Gastrocnemius medialis (tissue), 4 donors: ENCODE data around the gene YIPF1.
"Not testable (repeated sequence)": the region's sequence is repeated elsewhere in the genome, so short reads cannot be mapped to it uniquely, and the experiment has no call there.

Experiments
- CTCF ChIP-seq, 5 experiments: fragments of 450-650 bp in 3 of 5; fragments of 200-600 bp in 2 of 5; sonication (generic) in 2 of 5; IDR thresholded peaks in 4 of 5; conservative IDR thresholded peaks in 1 of 5; 1 replicate in 4 of 5; 2 replicates in 1 of 5; pipeline ENCODE4 v1.5.1; 2016 to 2019; ENCODE audit warnings: antibody characterized with exemption in 5 of 5, mild to moderate bottlenecking in 3 of 5, moderate library complexity in 3 of 5
- POLR2A ChIP-seq, 2 donors: fragments of 450-650 bp; IDR thresholded peaks; one replicate each; pipeline ENCODE4 v1.6.1; 2017; ENCODE audit warnings: antibody characterized with exemption in 2 of 2, mild to moderate bottlenecking in 2 of 2, moderate library complexity in 2 of 2

DNA sequence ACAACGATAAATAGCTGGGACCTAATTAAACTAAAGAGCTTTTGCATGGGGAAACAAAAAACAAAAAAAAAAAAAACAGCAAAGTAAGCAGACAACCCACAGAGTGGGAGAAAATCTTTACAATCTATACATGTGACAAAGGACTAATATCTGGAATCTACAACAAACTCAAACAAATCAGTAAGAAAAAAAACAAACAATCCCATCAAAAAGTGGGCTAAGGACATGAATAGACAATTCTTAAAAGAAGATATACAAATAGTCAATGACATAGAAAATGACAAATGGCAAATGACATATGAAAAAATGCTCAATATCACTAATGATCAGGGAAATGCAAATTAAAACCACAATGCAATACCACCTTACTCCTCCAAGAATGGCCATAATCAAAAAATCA, 73.0 kb downstream of the YIPF1 start:
- TF ChIP-seq CTCF (IDR thresholded peaks at IDR 0.05 in 4 of 5, conservative IDR thresholded peaks at IDR 0.05 in 1 of 5); POLR2A (IDR thresholded peaks at IDR 0.05): not testable (repeated sequence)
